Subcutaneous adipose tissue (tissue), 4 donors: ENCODE results near the gene HIVEP3. TPM values are rescaled to one million over a fixed set of nuclear protein-coding genes. Genes with fewer than 3 reads are reported as not detected.

ENCODE experiments used
- CTCF ChIP-seq: fragments of 450-650 bp; IDR thresholded peaks from one replicate; pipeline ENCODE4 v1.5.1; 2016; ENCODE audit warnings: low read depth, mild to moderate bottlenecking, control low read depth, antibody characterized with exemption, moderate library complexity
- total RNA-seq, 4 donors: library from RNA; depleted of rRNA; stranded (reverse); fragments of >200 nt; gene quantifications; one replicate each; pipeline ENCODE4 v1.1.0, GENCODE V29; 2016

HIVEP3 gene
- total RNA-seq, 4 donors from 2014 or later, result 2.4 to 9.6 (median 5.0) TPM

- TF ChIP-seq CTCF, result no peak
Observed at GRCh38 chr1:41656825-41657500, 261.8 kb downstream of the HIVEP3 start.

GRCh38 chr1:41656068-41656467, 262.7 kb downstream of the HIVEP3 start:
- TF ChIP-seq CTCF, result no peak

GRCh38 chr1:41655632-41656031, 263.1 kb downstream of the HIVEP3 start:
- TF ChIP-seq CTCF, result no peak

- TF ChIP-seq CTCF, result no peak
Observed at GRCh38 chr1:41653574-41653973, 265.1 kb downstream of the HIVEP3 start.

GRCh38 chr1:41652384-41653265, 266.1 kb downstream of the HIVEP3 start:
- no peak for TF ChIP-seq CTCF

GRCh38 chr1:41650028-41650880, 268.5 kb downstream of the HIVEP3 start:
- TF ChIP-seq CTCF, result no peak
